GM21737 (cell line): ENCODE data around the gene LTN1.

Experiments used
- ATAC-seq: cut with Tn5 transposase; IDR thresholded peaks from one replicate; pipeline ENCODE4 v1.9.1; 2021; ENCODE audit warnings: mild to moderate bottlenecking, moderate library complexity; ENCODE audit not compliant: unreplicated experiment

LTN1 gene

GRCh38 chr21:28885853-28886177 is 106.9 kb downstream of the LTN1 start:
- no peak for ATAC-seq

GRCh38 chr21:28884976-28885852 is 107.5 kb downstream of the LTN1 start:
- ATAC-seq: peak; percentile 96

GRCh38 chr21:28884481-28884880 is 108.2 kb downstream of the LTN1 start:
- no peak for ATAC-seq

- ATAC-seq: no peak
These were observed 108.7 kb downstream of the LTN1 start for GRCh38 chr21:28883931-28884330.

- ATAC-seq: no peak
These were observed 110.3 kb downstream of the LTN1 start for GRCh38 chr21:28882345-28882744.
